Ovary (tissue), 9 donors: ENCODE measurements around the gene ZNF81. TPM values are rescaled to one million over a fixed set of nuclear protein-coding genes. Genes with fewer than 3 reads are reported as not detected.
"Not testable (repeated sequence)": the region's sequence is repeated elsewhere in the genome, so short reads cannot be mapped to it uniquely, and the experiment has no call there.

Experiments
- DNase-seq, 5 donors: peaks; one replicate each; pipeline ENCODE4 v3.0.0-alpha.2; 2019 to 2020
- H3K27ac ChIP-seq, 2 donors: fragments of 200-600 bp; one replicate each; pipeline versions ENCODE4 v1.5.1 to v1.8.0; 2019 to 2022
- H3K27me3 ChIP-seq: fragments of 200-600 bp; one replicate; pipeline ENCODE4 v1.8.0; 2022
- H3K36me3 ChIP-seq: fragments of 200-600 bp; sonication (generic); one replicate; pipeline ENCODE4 v1.5.1; 2019
- H3K4me1 ChIP-seq: one replicate; pipeline ENCODE4 v1.8.1; 2013; ENCODE audit warnings: mild to moderate bottlenecking, moderate library complexity; ENCODE audit not compliant: insufficient read depth
- H3K4me3 ChIP-seq: fragments of 200-600 bp; sonication (generic); one replicate; pipeline ENCODE4 v1.5.1; 2017
- H3K9me3 ChIP-seq, 2 donors: fragments of 200-600 bp in 1 of 2; sonication (generic) in 1 of 2; one replicate each; pipeline versions ENCODE4 v1.5.1 to v1.8.1; 2013 to 2019; ENCODE audit warnings: mild to moderate bottlenecking in 1 of 2, moderate library complexity in 1 of 2
- EP300 ChIP-seq: sonication (generic); formaldehyde crosslinking; IDR thresholded peaks from one replicate; pipeline ENCODE4 v1.6.1; 2017; ENCODE audit warnings: antibody characterized with exemption
- POLR2A ChIP-seq: fragments of 450-650 bp; IDR thresholded peaks from one replicate; pipeline ENCODE4 v1.6.1; 2017; ENCODE audit warnings: antibody characterized with exemption, mild to moderate bottlenecking, moderate library complexity
- WGBS, 3 donors: extraction: QIAGEN DNeasy Blood & Tissue Kit in 1 of 3; methylation state at CpG; one replicate each; pipeline versions ENCODE4 v1.1.5 to v1.1.7; 2013 to 2017; 5-methylcytosine and 5-hydroxymethylcytosine counted together
- intact Hi-C, 4 donors: fragments of 100-400 bp; cut with DNase I; formaldehyde crosslinking; loops; one replicate each; pipeline versions ENCODE4 v1.11.0 to v1.15.1; 2022 to 2023
- polyA plus RNA-seq, 2 donors: library from polyadenylated mRNA; stranded (reverse); fragments of 200-250 nt in 1 of 2; fragments of 350-450 nt in 1 of 2; fragmentation: Illumina TruSeq in 1 of 2; extraction: RNeasy Lipid Tissue Mini Kit (QIAGEN cat#74804) in 1 of 2; gene quantifications; one replicate each; pipeline ENCODE4 v1.2.3, GENCODE V29; 2013 to 2014
- total RNA-seq, 7 donors: library from RNA; depleted of rRNA in 2 of 7; stranded (reverse); fragments of >200 nt in 2 of 7; fragmentation: NEBNext Ultra II Directional in 3 of 7; extraction: Animal tissue kit (Norgen Biotek cat#: 25700) in 3 of 7; gene quantifications; one replicate each; pipeline versions ENCODE4 v1.1.0 to v1.2.4, GENCODE V29; 2016 to 2023
- TF ChIP-seq, protein P1 (sequence below), 3 donors: fragments of 450-650 bp in 2 of 3; fragments of 200-600 bp in 1 of 3; IDR thresholded peaks; one replicate each; pipeline versions ENCODE4 v1.5.1 to v1.8.0; 2016 to 2022; ENCODE audit warnings: antibody characterized with exemption in 3 of 3, mild to moderate bottlenecking in 1 of 3
- donor health status: DM: no; HTN: no; CAD: no; lungs with moderate emphysema.
- donor health status: DM: no; HTN: no; CAD: no.
- donor health status: Bipolar disorder and iron deficiency.
- donor health status: DM: yes; HTN: yes; CAD: no.
- donor health status: DM: no; HTN: no; CAD: no.
- donor health status: DM: yes; HTN: yes; CAD: no.

The ZNF81 gene
- total and polyA plus RNA-seq, 9 donors, result 1.5 to 13.9 (median 7.6) TPM

DNA sequence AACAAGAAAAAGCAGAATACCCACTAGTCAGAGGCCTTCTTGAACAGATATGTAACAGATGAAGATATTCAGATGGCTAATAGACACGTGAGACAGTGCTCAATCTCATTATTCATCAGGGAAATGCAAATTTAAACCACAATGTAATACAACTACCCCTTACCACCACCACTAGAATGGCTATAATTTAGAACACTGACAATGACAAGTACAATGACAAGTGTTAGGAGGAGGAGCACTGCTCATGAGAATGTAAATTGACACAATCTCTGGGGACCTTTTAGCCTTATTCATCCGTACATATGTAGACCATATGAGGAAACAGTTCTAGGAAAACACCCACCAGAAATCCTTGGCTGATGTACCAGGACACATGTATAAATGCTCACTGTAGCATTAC lies 13.1 kb downstream of the ZNF81 start:
- Histone ChIP-seq H3K27ac (no peak overlapping the region), H3K4me1 (no peaks in the 10 kb centered on the region), H3K4me3 (no peak overlapping the region), H3K36me3 (no peaks in the 10 kb centered on the region), H3K9me3 (no peaks in the 10 kb centered on the region), H3K27me3 (no peaks in the 10 kb centered on the region)
- no peak for DNase-seq
- intact Hi-C loops, result loop anchor here in 2 of 4 donors (10.0 kb wide), 1 partner anchor 175 kb away; no protein-coding TSS in a partner anchor
- TF ChIP-seq EP300, result no peak
- TF ChIP-seq POLR2A, result no peak
- TF ChIP-seq, protein P1, sequence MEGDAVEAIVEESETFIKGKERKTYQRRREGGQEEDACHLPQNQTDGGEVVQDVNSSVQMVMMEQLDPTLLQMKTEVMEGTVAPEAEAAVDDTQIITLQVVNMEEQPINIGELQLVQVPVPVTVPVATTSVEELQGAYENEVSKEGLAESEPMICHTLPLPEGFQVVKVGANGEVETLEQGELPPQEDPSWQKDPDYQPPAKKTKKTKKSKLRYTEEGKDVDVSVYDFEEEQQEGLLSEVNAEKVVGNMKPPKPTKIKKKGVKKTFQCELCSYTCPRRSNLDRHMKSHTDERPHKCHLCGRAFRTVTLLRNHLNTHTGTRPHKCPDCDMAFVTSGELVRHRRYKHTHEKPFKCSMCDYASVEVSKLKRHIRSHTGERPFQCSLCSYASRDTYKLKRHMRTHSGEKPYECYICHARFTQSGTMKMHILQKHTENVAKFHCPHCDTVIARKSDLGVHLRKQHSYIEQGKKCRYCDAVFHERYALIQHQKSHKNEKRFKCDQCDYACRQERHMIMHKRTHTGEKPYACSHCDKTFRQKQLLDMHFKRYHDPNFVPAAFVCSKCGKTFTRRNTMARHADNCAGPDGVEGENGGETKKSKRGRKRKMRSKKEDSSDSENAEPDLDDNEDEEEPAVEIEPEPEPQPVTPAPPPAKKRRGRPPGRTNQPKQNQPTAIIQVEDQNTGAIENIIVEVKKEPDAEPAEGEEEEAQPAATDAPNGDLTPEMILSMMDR (IDR thresholded peaks at IDR 0.05), result no peak
- 49 to 50% (median 49%) methylated on average over 2 of the region's 2 CpGs for WGBS, 3 donors

DNA sequence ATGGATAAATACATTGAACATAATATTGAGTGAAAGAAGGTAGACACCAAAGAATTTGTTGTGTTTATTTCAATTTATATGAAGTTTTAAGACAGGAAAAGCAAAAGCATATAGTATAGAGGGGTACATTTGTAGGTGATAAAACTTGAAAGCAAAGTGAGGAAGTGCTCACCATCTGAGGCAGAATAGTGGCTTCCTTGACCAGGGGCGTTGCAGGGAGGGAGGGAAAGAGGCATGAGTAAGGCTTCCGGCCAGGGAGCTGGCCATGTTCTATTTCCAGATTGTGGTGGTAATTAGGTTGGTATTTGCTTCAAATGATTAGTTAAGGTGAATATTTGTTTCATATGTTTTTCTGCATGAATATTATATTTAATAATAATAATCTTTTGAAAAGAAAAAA lies 13.7 kb downstream of the ZNF81 start:
- WGBS, 3 donors, result 53% methylated on average over 2 of the region's 2 CpGs; no CpG with 5 or more reads in 2 of the 3 donors
- H3K4me1 ChIP-seq, DNase-seq, H3K4me3 ChIP-seq, H3K9me3 ChIP-seq, H3K27ac ChIP-seq, H3K27me3 ChIP-seq, H3K36me3 ChIP-seq: not testable (repeated sequence)
- intact Hi-C loops, result loop anchor here in 2 of 4 donors (10.0 kb wide), 1 partner anchor 174 kb away; no protein-coding TSS in a partner anchor

DNA sequence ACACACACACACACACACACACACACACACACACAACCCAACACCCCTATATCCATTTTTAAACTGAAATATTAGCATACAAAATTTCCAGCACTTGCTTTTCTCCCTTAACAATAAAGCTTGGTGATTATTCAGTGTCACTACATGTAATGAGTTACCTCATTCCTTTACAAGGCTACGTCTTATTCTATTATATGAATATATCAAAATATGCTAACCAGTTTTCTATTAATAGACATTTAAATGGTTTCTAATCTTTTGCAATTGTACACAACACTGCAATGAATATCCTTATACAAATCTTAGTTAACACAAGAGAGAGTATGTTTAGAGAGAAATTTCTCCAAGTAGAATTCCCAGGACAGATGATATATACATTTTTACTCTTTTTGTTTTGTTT lies 14.2 kb downstream of the ZNF81 start:
- intact Hi-C loops, result loop anchor here in 2 of 4 donors (10.0 kb wide), 1 partner anchor 174 kb away; no protein-coding TSS in a partner anchor
- TF ChIP-seq, protein P1 (IDR thresholded peaks at IDR 0.05), result no peak
- TF ChIP-seq POLR2A (no peak), EP300 (no peak)
- no peaks in the 10 kb centered on the region for H3K36me3 ChIP-seq
- no peaks in the 10 kb centered on the region for H3K9me3 ChIP-seq
- H3K4me1 ChIP-seq, result no peaks in the 10 kb centered on the region
- H3K27me3 ChIP-seq, result no peaks in the 10 kb centered on the region
- WGBS, 3 donors, result 43 to 69% (median 57%) methylated on average over 1 of the region's 1 CpG
- no peak overlapping the region for H3K27ac ChIP-seq
- no peak overlapping the region for H3K4me3 ChIP-seq
- DNase-seq, result no peak

DNA sequence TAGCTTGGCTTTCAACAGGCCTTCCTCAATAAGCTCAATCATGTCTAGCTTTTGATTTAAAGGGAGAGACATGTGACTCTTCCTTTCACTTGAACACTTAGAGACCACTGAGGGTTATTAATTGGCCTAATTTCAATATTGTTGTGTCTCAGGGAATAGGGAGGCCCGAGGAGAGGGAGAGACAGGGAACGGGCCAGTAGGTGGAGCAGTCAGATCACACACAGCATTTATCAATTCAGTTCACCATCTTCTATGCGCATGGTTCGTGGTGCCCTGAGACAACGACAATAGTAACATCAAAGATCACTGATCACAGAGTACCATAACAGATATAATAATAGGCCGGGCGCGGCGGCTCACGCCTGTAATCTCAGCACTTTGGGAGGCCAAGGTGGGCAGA lies 17.8 kb downstream of the ZNF81 start:
- Histone ChIP-seq H3K4me3 (no peak overlapping the region), H3K27me3 (no peaks in the 10 kb centered on the region), H3K9me3 (no peaks in the 10 kb centered on the region), H3K4me1 (no peaks in the 10 kb centered on the region), H3K36me3 (no peaks in the 10 kb centered on the region), H3K27ac (no peak overlapping the region)
- intact Hi-C loops, result loop anchor here in 2 of 4 donors (10.0 kb wide), 1 partner anchor 170 kb away; no protein-coding TSS in a partner anchor
- no peak for TF ChIP-seq POLR2A
- TF ChIP-seq EP300, result no peak
- TF ChIP-seq, protein P1 (IDR thresholded peaks at IDR 0.05), result peak in 2 of 3 donors; percentile 34 to 43
- DNase-seq, result peak; percentile 31 to 57 (median 51)
- WGBS, 3 donors, result 45 to 53% (median 50%) methylated on average over 10 of the region's 10 CpGs

DNA sequence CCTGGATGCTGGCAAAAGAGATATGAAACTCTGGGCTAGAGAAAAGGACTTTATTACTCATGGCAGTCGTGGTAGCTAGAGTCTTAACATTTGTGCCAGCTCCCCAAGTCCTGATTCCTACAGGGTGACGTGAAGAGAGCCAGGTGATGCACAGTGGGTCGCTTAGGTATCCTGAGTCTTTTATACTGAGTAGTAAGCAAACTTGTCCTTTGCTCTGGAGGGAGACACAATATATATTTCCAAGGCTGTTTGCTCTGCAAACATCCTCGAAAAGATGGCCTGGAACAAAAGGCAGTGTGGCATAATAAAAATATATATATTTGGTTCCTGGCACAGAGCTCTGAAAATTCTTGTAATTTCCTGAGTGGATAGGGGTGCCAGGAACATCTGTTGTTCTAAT lies 23.0 kb downstream of the ZNF81 start:
- intact Hi-C loops, result loop anchor here in 2 of 4 donors (10.0 kb wide), 1 partner anchor 165 kb away; no protein-coding TSS in a partner anchor
- 48 to 57% (median 55%) methylated on average over 4 of the region's 4 CpGs for WGBS, 3 donors
- H3K9me3 ChIP-seq, result no peaks in the 10 kb centered on the region
- no peak overlapping the region for H3K4me3 ChIP-seq
- no peaks in the 10 kb centered on the region for H3K36me3 ChIP-seq
- no peak for DNase-seq
- H3K4me1 ChIP-seq, result peaks cover 8% of the 10 kb centered on the region
- TF ChIP-seq EP300 (no peak), POLR2A (no peak)
- TF ChIP-seq, protein P1 (IDR thresholded peaks at IDR 0.05), result no peak
- no peaks in the 10 kb centered on the region for H3K27me3 ChIP-seq
- no peak overlapping the region for H3K27ac ChIP-seq
